ENCODE data around the gene C1orf53.
"Not testable (repeated sequence)": the region's sequence is repeated elsewhere in the genome, so short reads cannot be mapped to it uniquely, and the experiment has no call there.

Gene C1orf53

GRCh38 chr1:197902454-197903195 is at the start of gene C1orf53:
C1orf53 (plus strand) TSS chr1:197902630; CDS start chr1:197902650, 20 bp downstream.
- peak; percentile 83 for DNase-seq

- not testable (repeated sequence) for DNase-seq
These were observed 46.7 kb upstream of the C1orf53 start for GRCh38 chr1:197855751-197856150.

DNA sequence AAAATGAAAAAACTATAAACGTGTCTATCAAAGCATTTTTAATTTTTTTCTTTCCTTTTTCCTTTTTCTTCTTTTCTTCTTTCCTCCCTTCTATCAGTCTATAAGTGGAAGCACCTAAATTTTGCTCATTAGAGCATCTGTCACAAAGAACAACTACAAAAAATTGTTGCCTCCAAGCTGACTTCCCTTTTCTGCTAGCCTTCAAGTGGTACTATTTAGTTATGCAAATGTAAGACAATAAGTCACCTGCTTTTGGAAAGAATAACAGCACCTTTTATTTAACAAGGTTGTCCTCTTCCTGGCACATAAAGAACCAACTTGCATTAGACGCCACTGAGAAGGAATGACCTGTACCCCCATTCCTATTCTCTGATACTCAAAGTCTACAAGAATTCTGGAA is 45.0 kb upstream of the C1orf53 start:
- DNase-seq: no peak

GRCh38 chr1:197859024-197859423 is 43.4 kb upstream of the C1orf53 start:
- no peak for DNase-seq

DNA sequence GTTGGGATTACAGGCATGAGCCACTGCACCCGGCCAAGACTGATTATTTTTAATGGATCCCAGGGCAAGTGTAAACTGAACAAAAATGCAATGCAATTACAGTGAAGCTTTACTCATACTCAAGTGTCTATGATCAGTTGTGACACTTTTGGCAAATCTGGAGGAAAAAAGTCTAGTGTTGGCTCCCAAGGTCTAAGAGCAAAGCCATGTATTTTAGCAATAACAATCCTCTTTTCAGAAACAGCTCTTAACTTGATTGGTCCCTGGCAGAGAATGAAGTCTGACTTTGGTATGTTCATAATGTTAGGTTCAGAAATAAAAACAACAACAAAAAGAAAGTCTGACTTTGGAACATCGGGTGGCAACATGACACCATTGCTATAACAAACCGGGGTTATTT is 40.2 kb upstream of the C1orf53 start:
- no peak for DNase-seq

DNA sequence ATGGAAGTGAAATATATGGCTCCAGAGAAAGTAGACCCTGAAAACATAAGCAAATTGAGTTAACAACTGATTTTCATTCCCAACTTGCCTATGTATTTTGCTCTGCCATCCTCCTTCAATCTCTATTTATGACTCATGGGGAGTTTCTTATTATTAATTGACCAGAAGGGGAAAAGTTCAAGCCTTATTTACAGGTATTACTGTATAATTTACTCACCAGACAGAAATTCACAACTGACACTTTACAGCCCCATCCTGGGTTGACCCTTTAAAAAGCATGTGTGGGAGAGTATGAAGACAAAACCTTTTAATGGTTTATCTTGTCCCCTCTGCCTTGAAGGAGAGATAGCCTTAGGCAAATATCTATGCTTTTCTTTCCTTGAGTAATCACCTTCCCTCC is 39.8 kb upstream of the C1orf53 start:
- DNase-seq: no peak

DNA sequence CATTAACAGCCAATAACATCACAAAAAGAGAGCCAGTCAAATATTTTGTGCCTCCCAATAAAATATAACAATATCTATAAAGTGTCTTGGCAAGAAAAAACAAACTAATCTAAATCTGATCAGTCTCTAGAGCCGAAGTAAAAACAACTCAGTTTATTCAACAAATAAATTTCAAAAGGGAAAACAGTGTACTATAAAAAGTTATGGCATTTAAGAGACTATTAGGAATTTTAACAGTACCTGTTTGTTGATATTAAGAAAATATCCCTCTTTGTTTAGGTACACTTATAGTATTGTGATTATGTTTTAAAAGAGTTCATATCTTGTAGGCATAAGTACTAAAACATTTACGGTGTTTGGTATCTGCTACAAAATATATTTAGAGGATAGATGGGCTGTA is 36.6 kb upstream of the C1orf53 start:
- DNase-seq: no peak

- peak; percentile 34 for DNase-seq
These were observed 33.5 kb upstream of the C1orf53 start for GRCh38 chr1:197868751-197869489.

GRCh38 chr1:197869490-197870077 is 32.8 kb upstream of the C1orf53 start:
- DNase-seq: no peak

GRCh38 chr1:197876894-197877293 is 25.5 kb upstream of the C1orf53 start:
- no peak for DNase-seq

GRCh38 chr1:197880385-197880784 is 22.0 kb upstream of the C1orf53 start:
- DNase-seq: not testable (repeated sequence)

DNA sequence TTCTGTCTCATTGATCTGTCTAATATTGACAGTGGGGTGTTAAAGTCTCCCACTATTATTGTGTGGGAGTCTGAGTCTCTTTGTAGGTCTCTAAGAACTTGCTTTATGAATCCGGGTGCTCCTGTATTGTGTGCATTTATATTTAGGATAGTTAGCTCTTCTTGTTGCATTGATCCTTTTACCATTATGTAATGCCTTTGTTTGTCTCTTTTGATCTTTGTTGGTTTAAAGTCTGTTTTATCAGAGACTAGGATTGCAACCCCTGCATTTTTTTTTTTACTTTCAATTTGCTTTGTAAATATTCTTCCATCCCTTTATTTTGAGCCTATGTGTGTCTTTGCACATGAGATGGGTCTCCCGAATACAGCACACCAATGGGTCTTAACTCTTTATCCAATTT is 20.2 kb upstream of the C1orf53 start:
- not testable (repeated sequence) for DNase-seq

DNA sequence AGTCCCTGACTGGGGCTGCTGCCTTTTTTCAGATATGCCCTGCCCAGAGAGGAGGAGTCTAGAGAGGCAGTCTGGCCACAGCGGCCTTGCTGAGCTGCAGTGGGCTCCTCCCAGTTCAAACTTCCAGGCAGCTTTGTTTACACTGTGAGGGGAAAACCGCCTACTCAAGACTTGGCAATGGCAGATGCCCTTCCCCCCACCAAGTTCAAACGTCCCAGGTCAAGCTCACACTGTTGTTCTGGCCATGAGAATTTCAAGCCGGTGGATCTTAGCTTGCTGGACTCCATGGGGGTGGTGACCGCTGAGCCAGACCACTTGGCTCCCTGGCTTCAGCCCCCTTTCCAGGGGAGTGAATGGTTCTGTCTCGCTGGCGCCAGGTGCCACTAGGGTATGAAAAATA is 18.3 kb upstream of the C1orf53 start:
- DNase-seq: no peak

DNA sequence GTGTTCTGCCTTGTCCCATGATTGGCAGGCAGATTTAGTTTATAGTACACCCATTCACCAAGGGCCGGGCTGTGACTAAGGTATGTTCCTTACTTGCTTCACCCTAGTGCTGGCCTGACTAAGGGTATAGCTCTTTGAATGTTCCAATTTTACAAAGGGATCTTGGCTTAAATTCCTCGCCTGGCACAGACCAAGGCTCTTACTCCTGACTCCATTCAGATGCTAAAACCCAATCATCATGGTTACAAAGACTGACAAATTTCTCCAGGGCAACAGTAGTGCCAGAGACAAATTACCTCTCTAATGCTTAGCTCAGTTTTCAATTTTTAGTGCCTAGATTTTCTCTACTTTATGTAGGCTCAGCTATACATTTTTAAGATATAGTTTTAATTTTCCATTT is 11.5 kb upstream of the C1orf53 start:
- no peak for DNase-seq

GRCh38 chr1:197892684-197893083 is 9.7 kb upstream of the C1orf53 start:
- no peak for DNase-seq

GRCh38 chr1:197896301-197896700 is 6.1 kb upstream of the C1orf53 start:
- DNase-seq: no peak

DNA sequence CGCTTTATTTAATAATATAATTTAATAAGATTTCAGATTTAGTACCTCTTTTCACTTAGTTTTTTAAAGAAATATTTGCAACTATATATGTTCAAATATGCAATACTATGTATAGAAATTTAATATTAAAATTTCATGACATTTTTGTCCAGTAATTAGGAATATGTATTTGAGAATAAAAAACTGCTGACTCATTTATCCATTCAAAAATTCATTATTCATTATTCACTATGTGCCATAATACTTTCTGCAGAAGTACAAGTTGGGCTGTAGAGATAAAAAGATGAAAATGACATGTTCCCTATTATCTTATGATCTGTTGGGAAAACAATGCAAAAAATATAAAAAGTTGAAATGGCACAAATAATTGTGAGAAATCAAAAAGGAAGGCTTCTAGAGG is 3.4 kb upstream of the C1orf53 start:
- no peak for DNase-seq

- no peak for DNase-seq
These were observed 338 bp upstream of the C1orf53 start for GRCh38 chr1:197902131-197902453.

DNA sequence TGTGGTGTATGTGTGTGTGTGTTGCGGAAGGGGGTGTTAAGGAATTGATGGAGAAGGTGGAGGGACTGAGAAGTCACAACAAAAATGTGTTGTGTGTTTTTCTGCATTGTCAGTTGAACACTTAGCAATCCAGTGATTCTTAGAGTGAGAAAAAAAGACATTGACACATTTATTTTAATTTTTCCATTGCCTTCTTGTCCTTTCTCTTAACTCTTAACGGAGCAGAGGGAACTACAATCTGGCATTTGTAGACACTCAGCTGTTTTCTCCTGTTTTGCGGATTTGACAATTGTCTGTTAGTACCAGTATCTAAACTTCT is 725 bp downstream of the C1orf53 start:
- no peak for DNase-seq

- no peak for DNase-seq
These were observed 1.8 kb downstream of the C1orf53 start for GRCh38 chr1:197904126-197904787.

DNA sequence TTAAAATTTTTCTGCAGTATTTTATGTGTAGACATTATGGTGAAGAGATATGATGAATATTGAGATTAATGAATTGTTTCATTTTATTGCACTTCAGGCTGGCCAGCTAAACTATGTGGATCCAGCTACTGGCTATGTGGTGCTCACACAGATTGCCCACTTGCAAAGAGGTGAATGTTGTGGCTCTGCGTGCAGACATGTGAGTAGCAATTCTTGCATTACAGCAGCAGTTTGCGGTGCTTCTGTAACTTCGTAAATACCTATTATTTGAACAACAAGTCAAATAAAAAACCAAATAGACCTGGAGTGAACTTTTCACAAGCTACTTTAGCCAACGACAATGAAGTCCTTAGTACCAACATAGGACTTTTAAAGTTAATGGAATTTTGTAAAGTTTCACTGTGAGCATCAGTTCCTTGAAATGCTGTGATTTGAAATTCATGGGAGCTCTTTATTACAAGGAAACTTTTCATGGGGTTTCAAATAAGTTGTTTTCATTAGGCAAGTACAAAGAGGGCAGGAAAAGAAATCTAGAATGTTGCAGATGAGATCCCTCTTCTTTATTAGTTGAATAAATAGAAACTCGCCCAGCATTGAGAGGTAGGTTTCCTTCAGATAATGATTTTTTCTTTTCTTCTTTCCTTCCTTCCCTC is 3.4 kb downstream of the C1orf53 start:
- no peak for DNase-seq

DNA sequence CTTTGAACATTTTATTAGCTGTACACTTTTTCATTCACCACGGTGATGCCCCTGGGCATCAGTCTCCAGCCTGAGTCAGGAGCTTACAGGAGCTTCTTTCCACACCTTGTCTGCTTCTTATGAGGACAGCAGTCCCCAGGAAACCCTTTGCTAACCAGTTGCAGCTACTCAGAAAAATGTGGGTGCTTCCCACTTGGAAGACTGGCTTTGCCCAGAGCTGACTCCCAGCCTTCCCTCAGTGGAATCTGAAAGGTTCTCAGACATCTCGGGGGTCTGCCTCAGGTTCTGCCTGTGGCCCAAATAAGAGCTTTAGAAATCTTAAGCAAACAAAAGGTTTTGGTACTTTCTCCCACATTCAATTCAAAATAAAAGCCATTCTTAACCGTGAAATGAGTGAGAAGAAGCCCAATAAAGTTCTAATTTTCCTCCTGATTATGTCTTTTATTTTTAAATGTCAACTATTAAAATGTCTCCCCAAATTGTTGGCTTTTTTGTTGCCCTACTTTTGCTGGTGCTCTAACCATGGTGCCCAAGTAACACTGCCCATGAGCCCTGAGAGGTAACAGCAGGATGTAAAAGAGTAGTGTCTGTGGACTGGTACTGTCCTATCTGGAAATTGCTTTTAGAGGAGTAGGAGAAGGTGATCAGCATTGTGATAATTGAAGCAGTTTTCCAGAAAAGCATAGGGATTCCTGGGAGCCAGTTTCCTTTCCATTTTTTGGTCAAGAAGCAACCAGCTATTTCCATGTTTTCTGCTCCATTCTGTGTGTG is 5.6 kb downstream of the C1orf53 start:
- no peak for DNase-seq

All from DMS153 (cell line).